WI38 (cell line): Measurements from ENCODE around the gene GEN1.

Experiments used
- H3K4me3 ChIP-seq: 2 replicates; pipeline ENCODE4 v1.5.1; 2011; ENCODE audit warnings: low read depth, mild to moderate bottlenecking, control low read depth, low read length
- TF ChIP-seq, protein P1 (sequence below): IDR thresholded peaks from 2 replicates; pipeline ENCODE4 v1.5.1; 2012; ENCODE audit warnings: low read depth, mild to moderate bottlenecking, control low read depth, low read length

The GEN1 gene

GRCh38 chr2:17740203-17740602, 13.7 kb upstream of the GEN1 start:
- TF ChIP-seq, protein P1, sequence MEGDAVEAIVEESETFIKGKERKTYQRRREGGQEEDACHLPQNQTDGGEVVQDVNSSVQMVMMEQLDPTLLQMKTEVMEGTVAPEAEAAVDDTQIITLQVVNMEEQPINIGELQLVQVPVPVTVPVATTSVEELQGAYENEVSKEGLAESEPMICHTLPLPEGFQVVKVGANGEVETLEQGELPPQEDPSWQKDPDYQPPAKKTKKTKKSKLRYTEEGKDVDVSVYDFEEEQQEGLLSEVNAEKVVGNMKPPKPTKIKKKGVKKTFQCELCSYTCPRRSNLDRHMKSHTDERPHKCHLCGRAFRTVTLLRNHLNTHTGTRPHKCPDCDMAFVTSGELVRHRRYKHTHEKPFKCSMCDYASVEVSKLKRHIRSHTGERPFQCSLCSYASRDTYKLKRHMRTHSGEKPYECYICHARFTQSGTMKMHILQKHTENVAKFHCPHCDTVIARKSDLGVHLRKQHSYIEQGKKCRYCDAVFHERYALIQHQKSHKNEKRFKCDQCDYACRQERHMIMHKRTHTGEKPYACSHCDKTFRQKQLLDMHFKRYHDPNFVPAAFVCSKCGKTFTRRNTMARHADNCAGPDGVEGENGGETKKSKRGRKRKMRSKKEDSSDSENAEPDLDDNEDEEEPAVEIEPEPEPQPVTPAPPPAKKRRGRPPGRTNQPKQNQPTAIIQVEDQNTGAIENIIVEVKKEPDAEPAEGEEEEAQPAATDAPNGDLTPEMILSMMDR: no peak
- no peak overlapping the region for H3K4me3 ChIP-seq

DNA sequence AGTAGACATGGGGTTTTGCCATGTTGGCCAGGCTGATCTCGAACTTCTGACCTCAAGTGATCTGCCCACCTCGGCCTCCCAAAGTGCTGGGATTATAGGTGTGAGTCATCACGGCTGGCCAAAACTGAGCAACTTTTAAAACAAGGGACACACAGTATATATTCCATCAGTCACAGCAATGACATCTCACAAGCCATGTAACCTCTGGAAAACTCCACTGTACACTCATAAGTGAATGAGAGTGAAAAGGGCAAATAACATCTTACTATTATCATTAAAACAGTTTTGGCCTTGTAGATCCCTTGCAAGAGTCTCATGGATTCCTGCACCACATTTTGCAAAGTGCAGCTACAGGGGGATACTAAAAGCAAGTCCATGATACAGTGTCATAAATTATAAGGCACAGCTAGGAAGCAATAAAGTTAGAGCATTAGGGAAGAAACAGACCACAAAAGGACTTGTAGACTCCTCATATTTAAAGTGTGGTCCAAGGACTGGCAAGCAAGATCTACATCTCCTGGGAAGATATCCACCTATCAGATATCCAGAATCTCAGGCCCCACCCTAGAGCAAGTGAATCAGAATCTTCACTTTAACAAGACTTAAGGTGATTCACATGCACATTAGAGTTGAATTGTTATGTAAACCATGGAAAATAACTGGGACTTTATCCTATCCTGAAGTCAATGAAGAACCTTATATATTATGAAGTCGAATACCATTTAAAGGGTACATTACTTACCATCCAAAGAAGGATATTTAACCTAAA, 6.1 kb upstream of the GEN1 start:
- H3K4me3 ChIP-seq: no peak overlapping the region
- TF ChIP-seq, protein P1: no peak

GRCh38 chr2:17748745-17749144, 5.2 kb upstream of the GEN1 start:
- TF ChIP-seq, protein P1: no peak
- no peak overlapping the region for H3K4me3 ChIP-seq

GRCh38 chr2:17749753-17750438, 4.0 kb upstream of the GEN1 start:
- TF ChIP-seq, protein P1: no peak
- H3K4me3 ChIP-seq: no peak overlapping the region

DNA sequence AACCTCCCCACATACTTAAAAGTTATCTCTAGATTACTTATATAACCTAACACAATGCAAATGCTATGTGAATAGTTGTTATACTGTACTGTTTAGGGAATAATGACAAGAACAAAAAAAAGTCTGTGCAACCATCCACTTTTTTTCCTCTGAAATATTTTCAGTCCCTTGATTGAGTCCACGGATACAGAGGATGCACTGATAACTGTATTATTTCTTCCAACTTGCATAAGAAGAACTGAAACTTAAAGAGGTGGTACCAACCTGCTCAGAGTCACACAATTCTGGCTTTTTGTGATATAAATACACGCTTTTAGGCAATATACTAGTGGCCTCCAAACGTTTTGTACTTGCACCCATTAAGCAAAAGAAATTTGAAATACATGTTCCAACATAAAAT, 1.7 kb upstream of the GEN1 start:
- TF ChIP-seq, protein P1: no peak
- H3K4me3 ChIP-seq: peak overlapping the region; percentile 89

- TF ChIP-seq, protein P1: no peak
- peak overlapping the region; percentile 89 for H3K4me3 ChIP-seq
Observed at GRCh38 chr2:17752892-17753802, 791 bp upstream of the GEN1 start.
